SIG-M5 treated with dmso at 0.1 percent for 504 hours (cell line): ENCODE measurements around the gene KRT31.
"Not testable (repeated sequence)": the region's sequence is repeated elsewhere in the genome, so short reads cannot be mapped to it uniquely, and the experiment has no call there.

ENCODE experiments used
- DNase-seq: peaks from one replicate; lab custom pipeline; 2025; ENCODE audit not compliant: unreplicated experiment; lab: John Stamatoyannopoulos, UW

KRT31 gene

GRCh38 chr17:41396996-41397660 is at the start of gene KRT31:
KRT31 (minus strand) TSS chr17:41397608; CDS start chr17:41397539, 69 bp downstream.
- peak; percentile 5 for DNase-seq

GRCh38 chr17:41446806-41447205 is 49.4 kb upstream of the KRT31 start:
- DNase-seq: no peak

- DNase-seq: no peak
Measured at GRCh38 chr17:41444640-41445039, 47.2 kb upstream of the KRT31 start.

- DNase-seq: no peak
Measured at GRCh38 chr17:41444186-41444585, 46.8 kb upstream of the KRT31 start.

GRCh38 chr17:41442739-41443138 is 45.3 kb upstream of the KRT31 start:
- no peak for DNase-seq

- no peak for DNase-seq
Measured at GRCh38 chr17:41440531-41441033, 43.2 kb upstream of the KRT31 start, which contains the start of gene KRT38. KRT38 (minus strand) TSS chr17:41440983; CDS start chr17:41440921, 62 bp downstream.

GRCh38 chr17:41439375-41439774 is 42.0 kb upstream of the KRT31 start:
- DNase-seq: peak; percentile 1

- no peak for DNase-seq
Measured at GRCh38 chr17:41437769-41438168, 40.4 kb upstream of the KRT31 start.

- no peak for DNase-seq
Measured at GRCh38 chr17:41437254-41437653, 39.8 kb upstream of the KRT31 start.

GRCh38 chr17:41434415-41434814 is 37.0 kb upstream of the KRT31 start:
- DNase-seq: no peak

GRCh38 chr17:41434005-41434404 is 36.6 kb upstream of the KRT31 start:
- DNase-seq: no peak

- DNase-seq: no peak
Measured at GRCh38 chr17:41433586-41433985, 36.2 kb upstream of the KRT31 start.

- DNase-seq: not testable (repeated sequence)
Measured at GRCh38 chr17:41430376-41430775, 33.0 kb upstream of the KRT31 start.

GRCh38 chr17:41429667-41430066 is 32.3 kb upstream of the KRT31 start:
- DNase-seq: no peak

GRCh38 chr17:41428591-41429291 is 31.3 kb upstream of the KRT31 start:
- no peak for DNase-seq

GRCh38 chr17:41424111-41424635 is 26.8 kb upstream of the KRT31 start, which contains the start of gene KRT37:
KRT37 (minus strand) TSS chr17:41424585; CDS start chr17:41424523, 62 bp downstream.
- DNase-seq: no peak

- DNase-seq: not testable (repeated sequence)
Measured at GRCh38 chr17:41422586-41422985, 25.2 kb upstream of the KRT31 start.

- no peak for DNase-seq
Measured at GRCh38 chr17:41421617-41422016, 24.2 kb upstream of the KRT31 start.

- DNase-seq: no peak
Measured at GRCh38 chr17:41421116-41421515, 23.7 kb upstream of the KRT31 start.

GRCh38 chr17:41420134-41420533 is 22.7 kb upstream of the KRT31 start:
- no peak for DNase-seq

- no peak for DNase-seq
Measured at GRCh38 chr17:41419716-41420115, 22.3 kb upstream of the KRT31 start.
